Measurements from ENCODE around the gene MATN1. TPM values are rescaled to one million over a fixed set of nuclear protein-coding genes. Genes with fewer than 3 reads are reported as not detected.

MATN1 gene
- total RNA-seq, 4 donors from 2014 or later: not detected

GRCh38 chr1:30721812-30722537 is 1.4 kb downstream of the MATN1 start:
- Histone ChIP-seq H3K27me3 (no peaks in the 10 kb centered on the region), H3K9me3 (no peaks in the 10 kb centered on the region), H3K4me3 (no peak overlapping the region), H3K36me3 (peaks cover 0 to 3% (median 0%) of the 10 kb centered on the region in 3 donors), H3K27ac (no peak overlapping the region), H3K4me1 (peaks cover 0 to 10% (median 4%) of the 10 kb centered on the region in 4 donors)
- no peak for DNase-seq
- TF ChIP-seq, protein P1, sequence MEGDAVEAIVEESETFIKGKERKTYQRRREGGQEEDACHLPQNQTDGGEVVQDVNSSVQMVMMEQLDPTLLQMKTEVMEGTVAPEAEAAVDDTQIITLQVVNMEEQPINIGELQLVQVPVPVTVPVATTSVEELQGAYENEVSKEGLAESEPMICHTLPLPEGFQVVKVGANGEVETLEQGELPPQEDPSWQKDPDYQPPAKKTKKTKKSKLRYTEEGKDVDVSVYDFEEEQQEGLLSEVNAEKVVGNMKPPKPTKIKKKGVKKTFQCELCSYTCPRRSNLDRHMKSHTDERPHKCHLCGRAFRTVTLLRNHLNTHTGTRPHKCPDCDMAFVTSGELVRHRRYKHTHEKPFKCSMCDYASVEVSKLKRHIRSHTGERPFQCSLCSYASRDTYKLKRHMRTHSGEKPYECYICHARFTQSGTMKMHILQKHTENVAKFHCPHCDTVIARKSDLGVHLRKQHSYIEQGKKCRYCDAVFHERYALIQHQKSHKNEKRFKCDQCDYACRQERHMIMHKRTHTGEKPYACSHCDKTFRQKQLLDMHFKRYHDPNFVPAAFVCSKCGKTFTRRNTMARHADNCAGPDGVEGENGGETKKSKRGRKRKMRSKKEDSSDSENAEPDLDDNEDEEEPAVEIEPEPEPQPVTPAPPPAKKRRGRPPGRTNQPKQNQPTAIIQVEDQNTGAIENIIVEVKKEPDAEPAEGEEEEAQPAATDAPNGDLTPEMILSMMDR (IDR thresholded peaks at IDR 0.05): peak in 1 of 6 experiments; percentile 7
- no peak for TF ChIP-seq POLR2A (IDR thresholded peaks at IDR 0.05)

- no peak for TF ChIP-seq POLR2A (IDR thresholded peaks at IDR 0.05)
- TF ChIP-seq, protein P1 (IDR thresholded peaks at IDR 0.05): no peak
Observed at GRCh38 chr1:30721341-30721793, 2.0 kb downstream of the MATN1 start.

DNA sequence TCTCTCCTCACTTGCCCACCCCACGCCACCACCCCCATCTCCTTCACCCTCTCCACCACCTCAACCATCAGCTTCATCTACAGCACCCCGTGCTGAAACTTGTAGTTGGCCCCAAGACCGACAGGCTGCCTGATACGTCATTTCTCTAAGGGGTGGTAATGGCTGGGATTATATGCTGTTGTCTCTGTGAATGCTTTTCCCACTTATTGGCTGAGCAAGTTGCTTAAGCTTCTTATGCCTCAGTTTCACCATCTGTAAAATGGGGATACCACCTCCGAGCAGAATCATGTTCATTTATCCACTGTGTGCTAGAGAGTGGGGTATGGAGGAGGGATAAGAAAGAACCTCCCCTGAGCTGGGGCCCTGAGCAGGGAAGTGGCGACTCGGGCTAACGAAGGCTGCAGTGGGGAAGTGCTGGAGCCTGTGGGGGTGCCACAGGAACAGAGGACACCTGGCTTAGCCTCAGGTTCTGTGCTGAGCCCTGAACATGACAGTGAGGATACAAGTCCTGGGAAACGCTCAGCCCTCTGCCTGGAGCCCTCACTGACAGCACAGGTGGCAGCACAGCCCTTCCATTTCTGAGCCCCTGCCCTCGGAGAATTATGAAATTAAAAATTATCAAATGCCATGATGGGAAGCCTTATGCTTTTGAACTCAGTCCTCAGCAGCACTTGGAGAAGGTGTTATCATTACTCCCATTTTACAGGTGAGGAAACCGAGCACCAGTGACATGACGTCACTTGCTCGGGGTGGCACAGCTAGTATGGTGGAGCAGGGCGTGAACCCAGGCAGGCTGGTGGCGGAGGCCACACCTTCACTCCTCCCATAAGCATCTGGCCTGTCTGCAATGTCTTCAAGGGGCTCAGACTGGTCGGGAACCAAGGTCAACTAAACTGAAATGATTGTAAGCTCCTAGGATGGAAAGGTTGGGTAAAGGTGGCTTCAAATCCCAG is 2.8 kb downstream of the MATN1 start:
- Histone ChIP-seq H3K4me1 (peaks cover 0 to 10% (median 4%) of the 10 kb centered on the region in 4 donors), H3K27me3 (no peaks in the 10 kb centered on the region), H3K9me3 (no peaks in the 10 kb centered on the region), H3K36me3 (peaks cover 0 to 3% (median 0%) of the 10 kb centered on the region in 3 donors), H3K4me3 (no peak overlapping the region), H3K27ac (no peak overlapping the region)
- DNase-seq: no peak
- TF ChIP-seq, protein P1 (IDR thresholded peaks at IDR 0.05): no peak
- TF ChIP-seq POLR2A (IDR thresholded peaks at IDR 0.05): no peak

More at GRCh38 chr1:30721341-30721793, 2.0 kb downstream of the MATN1 start:
- no peaks in the 10 kb centered on the region for H3K27me3 ChIP-seq
- H3K4me1 ChIP-seq: peaks cover 0 to 10% (median 4%) of the 10 kb centered on the region in 4 donors
- no peak overlapping the region for H3K4me3 ChIP-seq
- no peaks in the 10 kb centered on the region for H3K9me3 ChIP-seq
- DNase-seq: no peak
- peaks cover 0 to 3% (median 0%) of the 10 kb centered on the region in 3 donors for H3K36me3 ChIP-seq
- no peak overlapping the region for H3K27ac ChIP-seq

- peak overlapping the region; percentile 57 to 80 (median 64) for H3K4me3 ChIP-seq
- no peaks in the 10 kb centered on the region for H3K9me3 ChIP-seq
- no peak for DNase-seq
- TF ChIP-seq, protein P1 (IDR thresholded peaks at IDR 0.05): peak in 1 of 6 experiments; percentile 4
- no peak for TF ChIP-seq POLR2A (IDR thresholded peaks at IDR 0.05)
- H3K36me3 ChIP-seq: peaks cover 0 to 3% (median 0%) of the 10 kb centered on the region in 3 donors
- peaks cover 0 to 10% (median 4%) of the 10 kb centered on the region in 4 donors for H3K4me1 ChIP-seq
- H3K27ac ChIP-seq: peak overlapping the region; percentile 97 to 100 (median 99)
- H3K27me3 ChIP-seq: no peaks in the 10 kb centered on the region
Observed at GRCh38 chr1:30719406-30720270, 3.7 kb downstream of the MATN1 start.

All from Peyer's patch (tissue), 4 donors.